Osteocyte (in vitro differentiated cells): ENCODE measurements around the gene AANAT. TPM values are rescaled to one million over a fixed set of nuclear protein-coding genes. Genes with fewer than 3 reads are reported as not detected.

Experiments
- DNase-seq: peaks from one replicate; pipeline ENCODE4 v3.0.0; 2021; ENCODE audit warnings: mixed read lengths; ENCODE audit not compliant: unreplicated experiment; ENCODE audit errors: extremely low spot score
- H3K27ac Mint-ChIP-seq: one replicate; pipeline ENCODE4 v1.8.0; 2021; ENCODE audit warnings: mild to moderate bottlenecking, mixed read lengths; ENCODE audit not compliant: unreplicated experiment
- H3K27me3 Mint-ChIP-seq: one replicate; pipeline ENCODE4 v1.8.0; 2021; ENCODE audit warnings: mixed read lengths; ENCODE audit not compliant: unreplicated experiment
- H3K36me3 Mint-ChIP-seq: one replicate; pipeline ENCODE4 v1.8.0; 2021; ENCODE audit warnings: mixed read lengths; ENCODE audit not compliant: unreplicated experiment
- H3K4me1 Mint-ChIP-seq: one replicate; pipeline ENCODE4 v1.8.0; 2021; ENCODE audit warnings: mixed read lengths; ENCODE audit not compliant: unreplicated experiment
- H3K4me3 Mint-ChIP-seq: one replicate; pipeline ENCODE4 v1.8.0; 2021; ENCODE audit warnings: mild to moderate bottlenecking, moderate library complexity, mixed read lengths; ENCODE audit not compliant: unreplicated experiment
- H3K9me3 Mint-ChIP-seq: one replicate; pipeline ENCODE4 v1.8.0; 2021; ENCODE audit warnings: mixed read lengths; ENCODE audit not compliant: unreplicated experiment
- total RNA-seq: library from RNA; stranded (reverse); gene quantifications from 2 replicates; pipeline ENCODE4 v1.2.1, GENCODE V29; 2021
- TF ChIP-seq, protein P1 (sequence below): fragments of 200-600 bp; sonication (generic); IDR thresholded peaks from 2 replicates; pipeline ENCODE4 v1.5.0; 2021; ENCODE audit warnings: antibody characterized with exemption, mild to moderate bottlenecking, moderate library complexity

The AANAT gene
- total RNA-seq, 1 donor from 2014 or later = not detected

- no peaks in the 10 kb centered on the region for H3K27me3 Mint-ChIP-seq
- H3K36me3 Mint-ChIP-seq = peaks cover 7% of the 10 kb centered on the region
- no peak for DNase-seq
- H3K4me1 Mint-ChIP-seq = peaks cover 19% of the 10 kb centered on the region
- H3K27ac Mint-ChIP-seq = no peak overlapping the region
- no peaks in the 10 kb centered on the region for H3K9me3 Mint-ChIP-seq
- no peak overlapping the region for H3K4me3 Mint-ChIP-seq
- TF ChIP-seq, protein P1, sequence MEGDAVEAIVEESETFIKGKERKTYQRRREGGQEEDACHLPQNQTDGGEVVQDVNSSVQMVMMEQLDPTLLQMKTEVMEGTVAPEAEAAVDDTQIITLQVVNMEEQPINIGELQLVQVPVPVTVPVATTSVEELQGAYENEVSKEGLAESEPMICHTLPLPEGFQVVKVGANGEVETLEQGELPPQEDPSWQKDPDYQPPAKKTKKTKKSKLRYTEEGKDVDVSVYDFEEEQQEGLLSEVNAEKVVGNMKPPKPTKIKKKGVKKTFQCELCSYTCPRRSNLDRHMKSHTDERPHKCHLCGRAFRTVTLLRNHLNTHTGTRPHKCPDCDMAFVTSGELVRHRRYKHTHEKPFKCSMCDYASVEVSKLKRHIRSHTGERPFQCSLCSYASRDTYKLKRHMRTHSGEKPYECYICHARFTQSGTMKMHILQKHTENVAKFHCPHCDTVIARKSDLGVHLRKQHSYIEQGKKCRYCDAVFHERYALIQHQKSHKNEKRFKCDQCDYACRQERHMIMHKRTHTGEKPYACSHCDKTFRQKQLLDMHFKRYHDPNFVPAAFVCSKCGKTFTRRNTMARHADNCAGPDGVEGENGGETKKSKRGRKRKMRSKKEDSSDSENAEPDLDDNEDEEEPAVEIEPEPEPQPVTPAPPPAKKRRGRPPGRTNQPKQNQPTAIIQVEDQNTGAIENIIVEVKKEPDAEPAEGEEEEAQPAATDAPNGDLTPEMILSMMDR = no peak
Observed at GRCh38 chr17:76431509-76431908, 35.9 kb upstream of the AANAT start.

DNA sequence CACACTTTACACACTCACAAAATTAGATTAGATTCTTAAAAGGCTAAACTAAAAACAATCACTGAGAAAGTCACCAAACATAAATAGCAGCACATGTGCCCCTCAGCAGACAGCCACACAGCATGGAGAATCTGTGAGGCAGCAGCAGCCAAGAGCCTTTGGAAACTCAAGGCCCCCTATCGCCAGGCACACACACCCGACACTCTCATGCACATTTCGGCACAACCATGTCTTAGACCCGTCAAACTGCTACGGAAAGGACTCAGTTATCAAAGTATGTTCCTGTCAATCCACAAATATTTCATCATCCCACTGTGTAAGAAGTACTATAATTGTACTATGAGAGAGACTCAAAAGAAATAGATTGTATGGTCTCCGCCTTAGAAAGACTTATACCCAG is 35.4 kb upstream of the AANAT start:
- Mint-ChIP-seq H3K27me3 (no peaks in the 10 kb centered on the region), H3K4me1 (peaks cover 19% of the 10 kb centered on the region)

DNA sequence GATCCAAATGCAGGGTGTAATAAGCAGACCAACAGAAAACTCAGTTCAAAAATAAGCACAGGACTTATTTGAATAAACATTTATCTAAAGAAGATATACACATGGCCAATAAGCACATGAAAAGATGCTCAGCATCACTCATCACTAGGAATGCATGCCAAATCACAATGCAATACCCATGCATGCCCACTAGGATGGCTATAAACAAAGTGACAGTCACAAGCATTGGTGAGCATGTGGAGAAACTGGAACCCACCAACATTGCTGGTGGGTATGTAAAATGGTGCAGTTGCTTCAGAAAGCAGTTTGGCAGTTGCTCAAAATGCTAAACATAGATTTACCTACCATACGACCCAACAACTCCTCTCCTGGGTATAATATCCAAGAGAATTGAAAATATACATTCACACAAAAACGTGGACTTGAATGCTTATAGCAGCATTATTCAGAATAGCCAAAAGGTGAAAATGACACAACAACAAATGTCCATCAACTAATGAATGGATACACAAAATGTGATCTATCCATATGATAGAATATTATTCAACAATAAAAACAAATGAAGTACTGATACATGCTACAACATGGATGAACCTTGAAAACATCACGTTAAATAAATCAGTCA is 34.6 kb upstream of the AANAT start:
- H3K27me3 Mint-ChIP-seq = no peaks in the 10 kb centered on the region
- H3K27ac Mint-ChIP-seq = no peak overlapping the region
- no peaks in the 10 kb centered on the region for H3K9me3 Mint-ChIP-seq
- no peak overlapping the region for H3K4me3 Mint-ChIP-seq
- H3K36me3 Mint-ChIP-seq = peaks cover 7% of the 10 kb centered on the region
- no peak for DNase-seq
- H3K4me1 Mint-ChIP-seq = peaks cover 16% of the 10 kb centered on the region
- TF ChIP-seq, protein P1 = peak; percentile 47

More for the DNA sequence above, 35.4 kb upstream of the AANAT start:
- Mint-ChIP-seq H3K36me3 (peaks cover 7% of the 10 kb centered on the region), H3K9me3 (no peaks in the 10 kb centered on the region), H3K27ac (no peak overlapping the region), H3K4me3 (no peak overlapping the region)
- TF ChIP-seq, protein P1 = no peak
- DNase-seq = no peak

DNA sequence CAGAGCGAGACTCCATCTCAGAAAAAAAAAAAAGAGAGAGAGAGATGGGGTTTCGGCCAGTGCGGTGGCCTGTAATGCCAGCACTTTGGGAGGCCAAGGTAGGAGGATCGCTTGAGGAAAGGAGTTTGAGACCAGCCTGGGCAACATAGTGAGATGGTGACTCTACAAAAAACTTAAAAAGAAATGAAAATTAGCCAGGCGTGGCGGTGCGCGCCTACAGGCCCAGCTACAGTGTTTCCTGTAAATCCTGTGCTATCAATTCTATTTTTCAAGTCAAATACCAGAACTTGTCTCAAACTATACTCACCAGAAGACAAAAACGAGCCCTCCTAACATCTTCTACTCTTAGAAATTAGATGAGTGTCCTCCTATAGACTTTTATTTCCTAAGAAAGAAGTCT is 33.7 kb upstream of the AANAT start:
- H3K36me3 Mint-ChIP-seq = peaks cover 6% of the 10 kb centered on the region
- no peaks in the 10 kb centered on the region for H3K9me3 Mint-ChIP-seq
- H3K4me1 Mint-ChIP-seq = peaks cover 13% of the 10 kb centered on the region
- no peak for DNase-seq
- TF ChIP-seq, protein P1 = no peak
- H3K27ac Mint-ChIP-seq = no peak overlapping the region
- H3K27me3 Mint-ChIP-seq = no peaks in the 10 kb centered on the region
- H3K4me3 Mint-ChIP-seq = no peak overlapping the region

- Mint-ChIP-seq H3K9me3 (no peaks in the 10 kb centered on the region), H3K4me1 (peaks cover 13% of the 10 kb centered on the region), H3K4me3 (no peak overlapping the region), H3K36me3 (peaks cover 10% of the 10 kb centered on the region), H3K27ac (no peak overlapping the region), H3K27me3 (no peaks in the 10 kb centered on the region)
- TF ChIP-seq, protein P1 = no peak
- DNase-seq = no peak
Observed at GRCh38 chr17:76434870-76435269, 32.5 kb upstream of the AANAT start.
